AG10803 (cell line): ENCODE measurements around the gene ABTB2.

Experiments used
- DNase-seq: peaks from one replicate; pipeline ENCODE4 v3.0.0; 2010; ENCODE audit warnings: low read depth
- H3K4me3 ChIP-seq: 2 replicates; pipeline ENCODE4 v1.5.1; 2011; ENCODE audit warnings: mild to moderate bottlenecking, low read length, control low read depth
- TF ChIP-seq, protein P1 (sequence below): conservative IDR thresholded peaks from 2 replicates; pipeline ENCODE4 v1.5.1; 2011; ENCODE audit warnings: mild to moderate bottlenecking, low read length, control low read depth, inconsistent platforms

Gene ABTB2

DNA sequence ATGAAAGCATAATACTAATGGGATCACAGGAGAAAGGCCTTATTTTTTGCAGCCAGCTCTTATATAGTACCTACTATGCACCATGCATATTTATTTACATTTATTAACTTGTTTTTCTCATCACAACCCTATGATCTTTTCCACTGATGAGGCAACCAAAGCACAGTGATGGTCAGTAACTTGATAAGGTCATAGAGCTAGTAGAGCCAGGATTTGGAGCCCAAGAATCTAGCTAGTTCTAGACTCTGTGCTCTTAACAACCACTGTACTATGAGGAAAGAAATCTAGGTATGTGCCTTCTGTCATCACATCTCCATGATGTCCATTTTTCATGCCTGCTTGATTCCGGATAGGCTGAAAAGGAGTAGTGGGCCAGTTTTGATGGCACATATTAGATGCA lies 24.0 kb upstream of the ABTB2 start:
- no peak for DNase-seq
- no peak overlapping the region for H3K4me3 ChIP-seq
- TF ChIP-seq, protein P1, sequence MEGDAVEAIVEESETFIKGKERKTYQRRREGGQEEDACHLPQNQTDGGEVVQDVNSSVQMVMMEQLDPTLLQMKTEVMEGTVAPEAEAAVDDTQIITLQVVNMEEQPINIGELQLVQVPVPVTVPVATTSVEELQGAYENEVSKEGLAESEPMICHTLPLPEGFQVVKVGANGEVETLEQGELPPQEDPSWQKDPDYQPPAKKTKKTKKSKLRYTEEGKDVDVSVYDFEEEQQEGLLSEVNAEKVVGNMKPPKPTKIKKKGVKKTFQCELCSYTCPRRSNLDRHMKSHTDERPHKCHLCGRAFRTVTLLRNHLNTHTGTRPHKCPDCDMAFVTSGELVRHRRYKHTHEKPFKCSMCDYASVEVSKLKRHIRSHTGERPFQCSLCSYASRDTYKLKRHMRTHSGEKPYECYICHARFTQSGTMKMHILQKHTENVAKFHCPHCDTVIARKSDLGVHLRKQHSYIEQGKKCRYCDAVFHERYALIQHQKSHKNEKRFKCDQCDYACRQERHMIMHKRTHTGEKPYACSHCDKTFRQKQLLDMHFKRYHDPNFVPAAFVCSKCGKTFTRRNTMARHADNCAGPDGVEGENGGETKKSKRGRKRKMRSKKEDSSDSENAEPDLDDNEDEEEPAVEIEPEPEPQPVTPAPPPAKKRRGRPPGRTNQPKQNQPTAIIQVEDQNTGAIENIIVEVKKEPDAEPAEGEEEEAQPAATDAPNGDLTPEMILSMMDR: no peak

DNA sequence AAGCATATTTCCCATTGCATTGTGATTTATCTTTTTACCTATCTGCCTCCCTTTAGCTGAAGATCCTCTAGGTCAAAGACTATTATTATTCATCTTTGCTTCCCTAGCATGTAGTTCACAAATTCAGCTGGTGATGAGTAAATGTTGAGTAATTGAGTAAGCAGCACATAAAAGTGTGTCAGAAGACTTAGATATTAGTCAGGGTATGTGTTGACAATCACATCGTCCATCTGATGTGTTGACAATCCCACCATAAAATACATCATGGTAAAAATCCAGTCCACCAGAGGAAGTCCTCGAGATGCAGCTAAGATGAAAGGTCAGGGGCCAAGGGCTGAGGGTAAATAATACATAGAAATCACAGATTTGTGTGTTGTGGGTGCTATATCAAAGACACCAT lies 22.9 kb upstream of the ABTB2 start:
- TF ChIP-seq, protein P1: no peak
- H3K4me3 ChIP-seq: no peak overlapping the region
- peak; percentile 60 for DNase-seq

DNA sequence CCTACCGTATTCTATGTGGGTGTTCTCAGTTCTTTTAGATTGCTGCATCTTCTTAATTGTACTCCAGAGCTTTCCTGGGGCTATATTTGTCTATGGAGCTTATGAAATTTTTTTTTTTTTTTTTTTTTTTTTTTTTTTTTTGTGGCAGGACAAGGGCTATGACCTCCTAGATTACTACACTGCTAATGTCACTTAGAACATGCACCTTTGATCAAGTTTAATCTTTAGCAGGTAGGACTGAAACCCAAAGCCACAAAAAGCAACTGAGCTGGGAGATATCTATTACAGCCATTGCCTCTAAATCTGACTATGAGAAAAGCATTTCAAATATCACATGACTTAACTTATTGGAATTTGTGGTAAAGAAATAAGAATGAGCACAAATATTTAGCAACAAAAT lies 21.7 kb upstream of the ABTB2 start:
- H3K4me3 ChIP-seq: no peak overlapping the region
- TF ChIP-seq, protein P1: no peak
- DNase-seq: no peak

DNA sequence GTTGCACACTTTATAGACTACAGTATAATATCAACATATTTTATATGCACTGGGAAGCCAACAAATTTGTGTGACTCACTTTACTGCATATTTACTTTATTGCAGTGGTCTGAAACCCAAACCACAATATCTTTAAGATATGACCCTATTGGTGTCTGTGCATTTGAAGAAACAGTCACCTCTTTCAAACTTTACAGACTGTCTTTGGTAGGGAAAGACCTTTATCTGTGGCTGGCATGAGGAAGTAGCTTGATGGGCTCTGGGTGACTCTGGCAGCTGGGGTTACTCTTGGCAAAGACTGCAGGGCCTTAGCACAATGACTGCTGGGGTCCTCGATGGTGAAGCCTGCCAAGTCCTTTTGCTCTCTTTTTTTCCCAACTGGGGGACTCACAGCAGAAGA lies 21.3 kb upstream of the ABTB2 start:
- DNase-seq: no peak
- TF ChIP-seq, protein P1: no peak
- H3K4me3 ChIP-seq: no peak overlapping the region

DNA sequence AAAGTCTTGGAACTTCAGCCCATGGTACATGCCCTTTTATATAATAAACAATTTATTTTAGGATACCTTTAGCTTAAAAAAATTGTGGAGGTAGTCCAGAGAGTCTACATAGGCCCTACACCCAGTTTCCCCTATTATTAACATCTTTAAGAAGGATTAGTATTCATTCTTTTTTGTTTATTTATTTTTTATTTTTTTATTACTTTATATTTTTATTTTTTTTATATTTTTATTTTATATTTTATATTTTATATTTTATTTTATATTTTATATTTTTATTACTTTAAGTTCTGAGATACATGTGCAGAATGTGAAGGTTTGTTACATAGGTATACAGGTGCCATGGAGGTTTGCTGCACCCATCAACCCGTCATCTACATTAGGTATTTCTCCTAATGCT lies 15.9 kb upstream of the ABTB2 start:
- H3K4me3 ChIP-seq: no peak overlapping the region
- TF ChIP-seq, protein P1: no peak

DNA sequence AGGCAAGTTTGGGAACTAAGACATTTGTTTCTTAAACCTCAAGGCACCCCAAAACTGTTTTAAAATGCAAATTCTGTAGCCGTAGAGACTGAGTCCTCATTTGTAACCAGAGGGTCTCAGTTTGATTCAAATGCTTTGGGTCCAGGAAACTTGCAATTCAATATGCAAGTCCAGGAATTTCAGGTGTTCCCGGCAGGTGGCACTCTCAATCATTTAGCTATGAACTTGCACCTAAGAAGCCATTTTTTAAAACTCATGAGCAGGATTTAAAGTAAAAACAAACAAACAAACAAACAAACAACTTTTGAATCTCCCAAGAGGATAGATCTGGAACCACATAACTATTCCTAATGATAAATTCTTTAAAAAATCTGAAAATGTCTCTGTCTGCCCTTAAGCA lies 8.7 kb upstream of the ABTB2 start:
- no peak overlapping the region for H3K4me3 ChIP-seq
- TF ChIP-seq, protein P1: peak; percentile 46
- DNase-seq: peak; percentile 41

More for the DNA sequence above, 15.9 kb upstream of the ABTB2 start:
- DNase-seq: no peak

DNA sequence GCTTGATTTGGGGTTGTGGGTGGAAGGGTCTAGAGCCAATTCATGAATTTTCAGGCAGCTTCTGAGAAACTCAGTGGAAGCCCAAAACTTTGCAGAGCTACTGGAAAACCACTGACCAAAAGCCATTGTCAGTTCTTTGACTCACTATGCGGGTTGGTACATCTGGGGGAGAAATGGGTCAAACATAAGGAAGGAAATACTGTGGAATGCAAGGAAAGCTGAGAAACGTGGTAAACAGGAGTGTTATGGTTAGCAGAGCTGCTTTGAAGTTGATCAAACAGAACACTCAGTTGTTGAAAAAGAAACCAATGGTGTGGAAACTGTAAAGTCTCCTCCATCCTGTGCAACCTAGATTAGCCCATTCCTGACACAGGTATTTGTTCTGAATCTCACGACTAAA lies 6.3 kb upstream of the ABTB2 start:
- TF ChIP-seq, protein P1: no peak
- peak; percentile 55 for DNase-seq
- H3K4me3 ChIP-seq: no peak overlapping the region
